T-helper 17 cell (primary cell): ENCODE data around the gene KHSRP. TPM values are rescaled to one million over a fixed set of nuclear protein-coding genes. Genes with fewer than 3 reads are reported as not detected.
"Not testable (repeated sequence)": the region's sequence is repeated elsewhere in the genome, so short reads cannot be mapped to it uniquely, and the experiment has no call there.

Experiments
- ATAC-seq: fragments of 150-1000 bp; cut with Tn5 transposase; 2 replicates; pipeline ENCODE4 v1.10.0; 2021; ENCODE audit warnings: mild to moderate bottlenecking, moderate library complexity
- DNase-seq, 3 donors: peaks; one replicate each; pipeline versions ENCODE4 v3.0.0 to v3.0.0-alpha.2; 2020 to 2021
- H3K9me3 ChIP-seq: one replicate; pipeline ENCODE4 v1.7.0; 2013; ENCODE audit warnings: low read length, mild to moderate bottlenecking; ENCODE audit not compliant: control insufficient read depth, poor library complexity, severe bottlenecking
- H3K27ac Mint-ChIP-seq: one replicate; pipeline ENCODE4 v1.8.0; 2022; ENCODE audit warnings: mild to moderate bottlenecking, moderate library complexity, mixed read lengths
- H3K27me3 Mint-ChIP-seq: one replicate; pipeline ENCODE4 v1.8.0; 2022; ENCODE audit warnings: mixed read lengths
- H3K36me3 Mint-ChIP-seq: one replicate; pipeline ENCODE4 v1.8.0; 2022; ENCODE audit warnings: low read depth, mixed read lengths
- H3K4me1 Mint-ChIP-seq: one replicate; pipeline ENCODE4 v1.8.0; 2022; ENCODE audit warnings: mild to moderate bottlenecking, mixed read lengths
- H3K4me3 Mint-ChIP-seq: one replicate; pipeline ENCODE4 v1.8.0; 2022; ENCODE audit warnings: mild to moderate bottlenecking, moderate library complexity, mixed read lengths
- total RNA-seq, 4 donors: library from RNA in 2 of 4; stranded (reverse) in 2 of 4; gene quantifications; one replicate each; pipeline ENCODE4 v1.2.3 and lab custom pipeline; 2022 to 2026

The KHSRP gene
- total RNA-seq, 2 donors from 2014 or later, result 138 to 164 TPM

DNA sequence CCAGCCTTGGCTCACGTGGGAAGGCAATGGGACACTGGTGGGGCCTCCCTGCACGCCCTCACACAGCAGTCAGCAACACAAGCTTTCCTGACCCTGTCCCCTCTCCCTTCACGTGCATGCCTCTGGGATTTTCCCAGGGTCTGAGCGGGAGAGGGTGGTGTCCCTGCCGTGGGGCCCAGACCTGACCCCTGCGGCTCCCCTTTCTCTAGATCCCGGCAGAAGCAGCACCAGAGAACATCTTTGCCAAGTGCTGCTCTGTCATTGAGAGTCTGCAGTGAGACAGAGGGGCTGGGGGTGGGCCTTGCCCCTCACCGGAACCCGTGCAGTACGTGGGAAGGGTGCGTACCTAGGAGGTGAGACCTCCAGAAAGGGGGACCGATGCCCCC, 12.6 kb downstream of the KHSRP start:
- H3K27me3 Mint-ChIP-seq, result no peaks in the 10 kb centered on the region
- ATAC-seq (peak; percentile 11), DNase-seq (no peak)
- no peak overlapping the region for H3K4me3 Mint-ChIP-seq
- H3K4me1 Mint-ChIP-seq, result no peaks in the 10 kb centered on the region
- no peaks in the 10 kb centered on the region for H3K9me3 ChIP-seq
- H3K36me3 Mint-ChIP-seq, result peaks cover 2% of the 10 kb centered on the region
- peak overlapping the region; percentile 24 for H3K27ac Mint-ChIP-seq

DNA sequence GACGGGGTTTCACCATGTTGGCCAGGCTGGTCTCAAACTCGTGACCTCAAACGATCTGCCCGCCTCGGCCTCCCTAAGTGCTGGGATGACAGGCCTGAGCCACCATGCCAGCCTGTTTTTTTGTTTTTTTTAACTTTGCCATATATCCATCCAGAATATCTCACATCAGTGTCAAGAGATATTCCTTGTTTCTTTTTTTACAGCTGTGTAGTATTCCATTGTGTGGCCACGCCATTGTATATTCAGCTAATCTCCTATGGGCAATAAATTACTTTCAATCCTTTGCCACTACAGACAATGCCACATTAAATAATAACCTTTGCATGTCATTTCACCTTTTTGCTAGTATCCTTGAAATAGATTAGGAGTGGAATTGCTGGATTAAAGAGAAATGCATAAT, 15.3 kb downstream of the KHSRP start:
- no peaks in the 10 kb centered on the region for H3K36me3 Mint-ChIP-seq
- DNase-seq (no peak), ATAC-seq (no peak)
- H3K9me3 ChIP-seq, result no peaks in the 10 kb centered on the region
- no peak overlapping the region for H3K27ac Mint-ChIP-seq
- no peaks in the 10 kb centered on the region for H3K27me3 Mint-ChIP-seq
- no peak overlapping the region for H3K4me3 Mint-ChIP-seq
- H3K4me1 Mint-ChIP-seq, result no peaks in the 10 kb centered on the region

DNA sequence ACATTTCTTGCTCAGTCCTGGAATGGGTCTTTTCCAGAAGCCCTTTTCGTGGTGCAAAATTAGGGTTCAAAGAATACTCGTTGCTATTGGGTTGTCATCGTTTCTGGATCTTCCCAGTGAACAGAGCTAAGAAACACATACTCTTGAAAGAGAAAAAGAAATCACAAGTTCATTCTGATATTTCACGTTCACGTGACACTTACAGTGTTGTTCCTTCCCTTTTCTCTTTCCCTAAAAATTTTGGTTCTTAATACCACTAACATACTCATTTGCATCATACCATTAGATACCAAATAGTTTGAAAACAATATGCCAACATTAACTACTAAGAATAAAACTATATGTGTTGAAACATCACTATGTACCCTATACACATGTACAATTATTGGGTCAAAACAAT, 18.2 kb downstream of the KHSRP start:
- H3K36me3 Mint-ChIP-seq, result no peaks in the 10 kb centered on the region
- no peak overlapping the region for H3K4me3 Mint-ChIP-seq
- H3K9me3 ChIP-seq, result no peaks in the 10 kb centered on the region
- no peaks in the 10 kb centered on the region for H3K27me3 Mint-ChIP-seq
- H3K4me1 Mint-ChIP-seq, result peaks cover 2% of the 10 kb centered on the region
- DNase-seq (no peak), ATAC-seq (no peak)
- peak overlapping the region; percentile 77 for H3K27ac Mint-ChIP-seq

DNA sequence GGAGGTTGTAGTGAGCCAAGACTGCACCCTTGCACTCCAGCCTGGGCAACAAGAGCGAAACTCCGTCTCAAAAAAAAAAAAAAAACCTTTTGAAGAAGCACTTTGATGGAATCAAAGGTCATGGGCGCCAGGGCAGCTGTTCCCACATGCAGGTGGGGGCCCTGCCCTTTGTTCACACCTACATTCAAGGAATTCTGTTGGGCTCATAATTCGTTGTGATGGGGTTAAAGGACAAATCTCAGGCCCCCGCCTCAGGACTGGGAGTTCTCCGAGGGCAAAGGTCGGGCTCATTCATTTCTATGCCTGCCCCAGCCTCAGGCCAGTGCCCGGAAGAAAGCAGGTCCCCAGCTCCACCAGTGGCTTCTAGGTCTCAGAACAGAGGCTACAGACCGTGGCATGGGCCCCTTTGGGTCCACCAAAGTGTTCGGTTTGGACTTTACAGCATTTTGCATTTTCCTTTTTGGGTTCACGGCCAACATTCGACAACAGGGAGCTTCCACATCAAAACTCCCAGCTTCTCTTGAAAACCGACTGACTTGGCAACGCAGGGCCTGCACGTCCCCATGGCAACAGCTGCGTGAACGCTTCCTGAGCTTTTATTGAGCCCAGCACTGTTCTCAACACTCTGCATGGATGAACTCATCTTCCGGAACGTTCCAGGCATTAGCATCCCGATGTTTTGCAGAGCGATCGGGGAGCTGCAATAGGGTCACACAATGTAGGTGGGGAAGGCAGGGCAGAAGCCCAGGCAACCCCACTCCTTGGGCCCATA, 21.6 kb downstream of the KHSRP start:
- H3K4me3 Mint-ChIP-seq, result no peak overlapping the region
- H3K27ac Mint-ChIP-seq, result no peak overlapping the region
- H3K4me1 Mint-ChIP-seq, result peaks cover 2% of the 10 kb centered on the region
- H3K36me3 Mint-ChIP-seq, result no peaks in the 10 kb centered on the region
- no peak for ATAC-seq
- no peaks in the 10 kb centered on the region for H3K9me3 ChIP-seq
- DNase-seq, result no peak
- no peaks in the 10 kb centered on the region for H3K27me3 Mint-ChIP-seq

DNA sequence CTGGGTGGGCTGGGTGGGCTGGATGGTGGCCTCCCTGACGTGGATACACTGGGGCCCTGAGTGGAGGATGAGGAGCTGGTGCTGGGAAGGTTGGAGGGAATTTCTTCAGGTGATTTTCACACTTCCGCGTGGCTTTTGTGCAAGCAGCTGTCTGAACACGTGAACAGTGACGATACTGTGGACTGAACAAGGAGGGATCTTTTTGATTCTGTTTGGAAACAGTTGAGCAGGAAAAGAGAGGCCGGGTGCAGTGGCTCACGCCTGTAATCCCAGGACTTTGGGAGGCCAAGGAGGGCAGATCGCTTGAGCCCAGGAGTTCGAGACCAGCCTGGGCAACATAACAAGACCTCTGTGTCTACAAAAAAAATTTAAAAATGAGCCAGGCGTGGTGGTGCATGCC, 22.6 kb downstream of the KHSRP start:
- no peaks in the 10 kb centered on the region for H3K27me3 Mint-ChIP-seq
- DNase-seq (no peak), ATAC-seq (no peak)
- H3K36me3 Mint-ChIP-seq, result no peaks in the 10 kb centered on the region
- H3K9me3 ChIP-seq, result no peaks in the 10 kb centered on the region
- H3K4me1 Mint-ChIP-seq, result peaks cover 2% of the 10 kb centered on the region
- H3K4me3 Mint-ChIP-seq, result no peak overlapping the region
- H3K27ac Mint-ChIP-seq, result no peak overlapping the region

DNA sequence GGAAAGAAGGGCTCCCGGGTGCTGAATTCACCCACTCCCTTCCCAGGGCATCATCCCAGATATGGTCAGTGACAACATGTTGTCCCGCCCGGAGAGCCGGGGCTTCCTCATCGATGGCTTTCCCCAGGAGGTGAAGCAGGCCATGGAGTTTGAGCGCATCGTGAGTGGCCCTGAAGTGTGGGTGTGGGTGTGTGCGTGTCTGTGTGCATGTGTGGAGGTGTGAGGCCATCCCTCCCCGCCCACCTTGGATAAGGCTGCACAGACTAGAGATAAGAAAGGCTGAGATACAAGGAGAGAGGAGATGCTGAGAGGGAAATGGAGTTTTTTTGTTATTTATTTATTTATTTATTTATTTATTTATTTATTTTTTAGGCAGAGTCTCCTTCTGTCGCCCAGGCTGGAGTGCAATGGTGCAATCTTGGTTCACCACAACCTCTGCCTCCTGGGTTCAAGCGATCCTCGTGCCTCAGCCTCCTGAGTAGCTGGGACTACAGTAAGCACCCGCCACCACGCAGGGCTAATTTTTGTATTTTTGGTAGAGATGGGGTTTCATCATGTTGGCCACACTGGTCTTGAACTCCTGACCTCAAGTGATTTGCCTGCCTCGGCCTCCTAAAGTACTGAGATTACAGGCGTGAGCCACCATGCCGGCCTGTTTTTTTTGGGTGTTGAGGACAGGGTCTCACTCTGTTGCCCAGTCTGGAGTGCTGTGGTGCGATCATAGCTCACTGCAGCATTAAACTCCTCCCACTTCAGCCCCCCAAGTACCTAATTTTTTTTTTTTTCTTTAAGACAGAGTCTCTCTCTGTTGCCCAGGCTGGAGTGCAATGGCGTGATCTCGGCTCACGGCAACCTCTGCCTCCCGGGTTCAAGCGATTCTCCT, 24.3 kb downstream of the KHSRP start:
- not testable (repeated sequence) for H3K4me3 Mint-ChIP-seq, ATAC-seq, H3K27ac Mint-ChIP-seq, H3K36me3 Mint-ChIP-seq, H3K27me3 Mint-ChIP-seq, H3K4me1 Mint-ChIP-seq, H3K9me3 ChIP-seq, DNase-seq

DNA sequence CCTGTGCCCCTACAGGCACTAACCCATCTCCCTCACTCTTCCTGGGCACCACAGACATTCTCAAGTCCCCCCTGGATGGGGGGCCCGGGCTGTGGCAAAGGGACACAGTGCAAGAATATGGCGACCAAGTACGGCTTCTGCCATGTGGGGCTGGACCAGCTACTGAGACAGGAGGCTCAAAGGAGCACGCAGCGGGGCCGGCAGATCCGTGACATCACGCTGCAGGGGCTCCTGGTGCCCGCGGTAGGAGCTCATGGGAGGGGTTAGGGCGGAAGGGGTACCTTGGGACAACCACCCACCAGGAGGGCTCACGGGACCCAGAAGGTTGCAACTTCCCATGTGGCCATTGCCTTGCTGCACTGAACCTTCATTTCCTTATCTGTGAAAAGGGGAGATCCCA, 28.3 kb downstream of the KHSRP start:
- DNase-seq (no peak), ATAC-seq (no peak)
- Mint-ChIP-seq H3K27ac (no peak overlapping the region), H3K36me3 (no peaks in the 10 kb centered on the region), H3K4me3 (no peak overlapping the region), H3K27me3 (no peaks in the 10 kb centered on the region), H3K4me1 (peaks cover 16% of the 10 kb centered on the region)
- H3K9me3 ChIP-seq, result no peaks in the 10 kb centered on the region

DNA sequence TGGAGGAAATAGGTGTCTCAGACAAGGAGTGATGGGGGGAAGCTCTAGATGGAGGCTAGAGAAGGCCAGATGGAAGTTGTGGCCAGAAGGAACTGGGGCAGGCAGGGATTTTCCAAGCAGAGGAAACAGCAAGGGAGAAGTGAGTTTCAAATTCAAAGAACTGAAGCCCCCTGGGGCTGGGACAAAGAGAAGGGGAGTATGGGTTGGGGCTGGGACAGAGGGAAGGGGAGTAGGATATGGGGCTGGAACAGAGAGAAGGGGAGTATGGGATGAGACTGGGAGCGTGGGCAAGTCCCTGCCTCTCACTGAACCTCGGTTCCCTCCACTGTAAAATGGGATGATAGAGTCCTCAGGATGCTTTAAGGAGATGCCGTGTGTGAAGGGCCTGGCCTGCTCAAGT, 29.8 kb downstream of the KHSRP start:
- ATAC-seq, result no peak
- H3K36me3 Mint-ChIP-seq, result no peaks in the 10 kb centered on the region

DNA sequence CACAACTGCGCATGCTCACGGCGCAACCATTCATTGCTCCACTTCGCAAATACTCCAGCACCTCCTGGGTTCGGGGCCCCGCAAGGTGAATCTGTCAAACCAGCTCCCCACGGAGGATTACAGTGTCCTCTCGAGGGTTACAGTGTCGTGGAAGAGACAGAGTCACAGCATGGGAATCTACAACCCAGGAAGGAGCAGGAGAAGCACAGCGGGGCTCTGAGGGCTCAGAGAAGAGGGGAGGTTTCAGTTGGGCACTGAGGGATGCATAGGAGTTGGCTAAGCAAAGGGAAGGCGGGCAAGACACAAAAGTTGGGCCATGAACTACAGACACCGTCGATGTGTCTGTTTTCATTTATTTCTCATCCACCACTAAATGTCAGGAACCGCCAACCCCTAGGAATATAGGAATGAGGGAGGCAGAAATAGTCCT, 30.6 kb downstream of the KHSRP start:
- H3K27ac Mint-ChIP-seq, result peak overlapping the region; percentile 99
- peak overlapping the region; percentile 96 for H3K4me3 Mint-ChIP-seq
- ATAC-seq (no peak), DNase-seq (peak in 1 of 3 donors; percentile 49)
- H3K4me1 Mint-ChIP-seq, result peaks cover 19% of the 10 kb centered on the region
- H3K9me3 ChIP-seq, result no peaks in the 10 kb centered on the region
- H3K36me3 Mint-ChIP-seq, result no peaks in the 10 kb centered on the region
- H3K27me3 Mint-ChIP-seq, result no peaks in the 10 kb centered on the region

More for the DNA sequence above, 29.8 kb downstream of the KHSRP start:
- Mint-ChIP-seq H3K4me1 (peaks cover 19% of the 10 kb centered on the region), H3K27me3 (no peaks in the 10 kb centered on the region), H3K27ac (no peak overlapping the region), H3K4me3 (peak overlapping the region; percentile 65)
- DNase-seq, result no peak
- H3K9me3 ChIP-seq, result no peaks in the 10 kb centered on the region

DNA sequence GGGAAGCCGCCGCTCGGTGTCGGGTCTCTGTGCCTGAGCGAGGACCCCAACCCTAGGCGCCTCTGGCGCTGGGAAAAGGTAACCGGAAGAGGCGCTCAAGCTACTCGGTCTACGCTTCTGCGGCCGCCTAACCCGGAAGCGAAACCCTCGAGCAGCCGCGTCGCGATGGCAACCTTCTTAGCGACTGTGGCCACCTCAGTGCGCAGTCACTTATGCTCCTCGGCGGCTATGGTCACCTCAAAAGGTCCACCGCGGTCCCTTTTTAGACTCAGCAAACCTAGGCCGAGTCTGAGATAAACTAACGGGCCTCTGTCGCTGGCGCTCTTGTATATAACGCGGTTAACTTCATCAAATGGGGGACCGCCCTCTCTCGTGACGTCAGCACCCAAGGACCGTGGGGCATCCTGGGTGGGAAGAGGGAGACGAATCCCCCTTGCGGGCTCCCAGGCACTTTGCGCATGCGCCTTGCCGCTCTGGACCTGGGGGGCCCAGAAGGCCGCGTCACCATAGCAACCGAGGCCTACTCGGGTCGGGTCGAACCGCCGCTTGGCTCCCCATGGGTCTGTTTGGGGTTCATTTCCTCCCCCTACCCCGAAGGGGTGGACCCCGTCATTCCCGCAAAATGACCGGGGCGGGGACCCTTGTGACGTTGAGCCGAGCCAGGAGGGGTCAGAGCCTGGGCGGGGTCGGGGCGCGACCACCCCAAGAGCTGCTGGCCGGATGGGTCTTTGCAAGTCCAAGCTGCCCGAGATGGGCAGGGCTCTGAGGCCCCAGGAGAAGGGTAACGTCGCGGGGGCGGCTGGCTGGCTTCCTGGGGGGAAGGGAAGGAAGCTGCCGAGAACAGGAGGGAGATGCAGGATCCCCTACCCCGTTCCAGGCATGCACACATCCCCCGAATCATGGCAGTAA, 31.3 kb downstream of the KHSRP start, which contains the start of gene GTF2F1:
TSS of gene GTF2F1 (minus strand) at position 91 of the 909 bp plus-strand sequence. CDS start 169 bp downstream, outside the sequence.
- Mint-ChIP-seq H3K27ac (peak within 1 kb of the TSS; percentile 99), H3K36me3 (no peaks in the 10 kb centered on the region), H3K4me1 (peaks cover 20% of the 10 kb centered on the region), H3K4me3 (peak within 1 kb of the TSS; percentile 96), H3K27me3 (no peaks in the 10 kb centered on the region)
- no peaks in the 10 kb centered on the region for H3K9me3 ChIP-seq
- peak; percentile 84 for ATAC-seq
- DNase-seq, result peak; percentile 87 to 88 (median 88)

DNA sequence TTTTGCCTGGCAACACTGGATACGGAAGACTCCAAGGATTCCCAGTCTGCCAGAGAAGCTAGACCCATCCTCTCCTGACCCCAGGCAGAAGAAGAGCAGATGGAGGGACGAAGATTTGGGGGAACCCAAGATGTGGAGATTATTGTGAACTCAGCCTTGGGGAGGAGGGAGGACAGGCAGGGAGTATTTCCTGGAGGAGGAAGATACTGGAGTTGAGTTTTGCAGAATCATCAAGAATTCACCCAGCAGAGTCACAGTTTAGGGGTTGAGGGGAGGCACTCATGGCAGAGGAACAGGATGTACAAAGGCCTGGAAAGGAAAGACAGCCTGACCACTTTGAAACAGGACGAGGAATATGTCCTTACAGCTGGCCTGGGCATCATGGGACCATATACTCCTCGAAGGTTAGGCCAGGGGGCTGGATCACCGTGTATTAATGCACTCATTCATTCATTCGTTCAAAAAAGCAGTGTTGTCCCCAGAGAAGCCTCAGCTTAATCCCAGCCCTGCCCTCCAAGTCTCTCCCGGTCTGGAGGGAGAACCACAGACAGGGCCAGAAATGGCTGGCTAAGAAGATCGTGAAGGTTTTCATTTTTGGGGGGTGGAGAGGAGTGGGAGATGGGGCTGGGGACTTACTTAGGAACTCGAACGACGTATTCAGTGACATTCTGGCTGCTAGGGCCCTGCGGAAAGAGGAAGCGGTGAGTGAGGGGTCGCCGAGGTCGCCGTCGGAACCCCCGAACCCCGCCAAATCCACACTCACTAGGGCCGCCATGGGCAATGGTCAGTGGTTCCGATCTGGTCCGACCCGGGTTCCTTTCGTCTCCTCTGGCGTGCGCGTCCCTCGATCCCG, 32.2 kb downstream of the KHSRP start:
- Mint-ChIP-seq H3K4me3 (peak overlapping the region; percentile 96), H3K36me3 (no peaks in the 10 kb centered on the region), H3K27ac (peak overlapping the region; percentile 99), H3K4me1 (peaks cover 21% of the 10 kb centered on the region), H3K27me3 (no peaks in the 10 kb centered on the region)
- no peaks in the 10 kb centered on the region for H3K9me3 ChIP-seq
- DNase-seq (no peak), ATAC-seq (no peak)

DNA sequence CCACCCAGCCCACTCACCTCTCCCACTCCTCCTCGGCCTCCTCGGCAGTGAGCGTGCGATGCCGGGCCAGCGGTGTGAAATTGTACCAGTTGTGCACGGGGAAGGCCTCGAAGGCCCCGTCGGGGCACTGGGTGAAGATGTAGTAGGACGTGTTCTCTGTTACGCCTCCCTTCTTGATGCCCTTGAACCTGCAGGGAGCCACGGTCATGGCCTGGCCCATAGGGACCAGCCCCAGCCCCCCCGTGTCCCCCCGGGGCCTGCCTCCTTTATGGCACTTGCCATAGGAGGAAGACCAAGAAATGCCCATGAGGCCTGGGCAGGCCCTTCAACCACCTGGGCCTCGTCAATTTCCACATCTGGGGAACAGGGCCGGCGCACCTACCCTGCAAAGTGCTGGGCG, 37.2 kb downstream of the KHSRP start:
- H3K9me3 ChIP-seq, result no peaks in the 10 kb centered on the region
- H3K27ac Mint-ChIP-seq, result no peak overlapping the region
- H3K4me3 Mint-ChIP-seq, result no peak overlapping the region
- peaks cover 2% of the 10 kb centered on the region for H3K36me3 Mint-ChIP-seq
- no peak for ATAC-seq
- DNase-seq, result no peak
- peaks cover 12% of the 10 kb centered on the region for H3K4me1 Mint-ChIP-seq
- no peaks in the 10 kb centered on the region for H3K27me3 Mint-ChIP-seq
